Adrenal gland (tissue), 12 donors: ENCODE data around the gene COX7A2. TPM values are rescaled to one million over a fixed set of nuclear protein-coding genes. Genes with fewer than 3 reads are reported as not detected.

ENCODE experiments used
- DNase-seq, 7 donors: peaks; one replicate each; pipeline ENCODE4 v3.0.0-alpha.2; 2019 to 2020
- H3K27ac ChIP-seq, 5 donors: fragments of 200-600 bp; sonication (generic) in 4 of 5; 1 replicate in 3 of 5; 2 replicates in 2 of 5; pipeline versions ENCODE4 v1.5.1 to v1.8.0; 2016 to 2020; ENCODE audit warnings: mild to moderate bottlenecking in 1 of 5
- H3K27me3 ChIP-seq: fragments of 200-600 bp; 2 replicates; pipeline ENCODE4 v1.8.0; 2021
- H3K36me3 ChIP-seq, 2 donors: fragments of 200-600 bp; replicated peaks in 1 of 2; 1 replicate in 1 of 2; 2 replicates in 1 of 2; pipeline versions ENCODE4 v1.5.1 to v1.8.0; 2018 to 2022
- H3K4me1 ChIP-seq, 2 donors: fragments of 200-600 bp; replicated peaks in 1 of 2; 1 replicate in 1 of 2; 2 replicates in 1 of 2; pipeline versions ENCODE4 v1.5.1 to v1.8.0; 2018 to 2021
- H3K4me3 ChIP-seq, 4 donors: fragments of 200-600 bp; sonication (generic) in 3 of 4; one replicate each; pipeline ENCODE4 v1.5.1; 2016 to 2018
- H3K9me3 ChIP-seq, 3 donors: fragments of 200-600 bp; sonication (generic) in 1 of 3; replicated peaks in 1 of 3; 1 replicate in 2 of 3; 2 replicates in 1 of 3; pipeline versions ENCODE4 v1.5.1 to v1.8.0; 2016 to 2021
- POLR2A ChIP-seq, 2 donors: fragments of 450-650 bp; IDR thresholded peaks; one replicate each; pipeline ENCODE4 v1.6.1; 2017; ENCODE audit warnings: antibody characterized with exemption in 2 of 2, mild to moderate bottlenecking in 2 of 2, moderate library complexity in 1 of 2
- WGBS, 4 donors: extraction: QIAGEN DNeasy Blood & Tissue Kit in 2 of 4; methylation state at CpG; one replicate each; pipeline versions ENCODE4 v1.1.5 to v1.1.7; 2013 to 2017; 5-methylcytosine and 5-hydroxymethylcytosine counted together
- intact Hi-C, 2 donors: fragments of 100-400 bp; cut with DNase I; formaldehyde crosslinking; loops; one replicate each; pipeline versions ENCODE4 v1.14.1 to v1.15.0; 2022 to 2023
- polyA plus RNA-seq, 3 donors: library from polyadenylated mRNA; stranded (reverse); fragments of 200-250 nt in 2 of 3; fragments of 350-450 nt in 1 of 3; fragmentation: Illumina TruSeq in 1 of 3; extraction: RNeasy Lipid Tissue Mini Kit (QIAGEN cat#74804) in 1 of 3; gene quantifications; one replicate each; pipeline ENCODE4 v1.2.3, GENCODE V29; 2013 to 2014
- total RNA-seq, 9 donors: library from RNA; depleted of rRNA in 4 of 9; stranded (reverse); fragments of >200 nt in 4 of 9; fragments of 120-200 nt in 1 of 9; fragmentation: NEBNext Ultra II Directional in 1 of 9; extraction: Animal tissue kit (Norgen Biotek cat#: 25700) in 1 of 9; gene quantifications; one replicate each; pipeline versions ENCODE4 v1.1.0 to v1.2.4, GENCODE V29; 2013 to 2023
- TF ChIP-seq, protein P1 (sequence below), 6 experiments: fragments of 450-650 bp in 4 of 6; fragments of 200-600 bp in 2 of 6; sonication (generic) in 1 of 6; IDR thresholded peaks; 1 replicate in 5 of 6; 2 replicates in 1 of 6; pipeline versions ENCODE4 v1.5.1 to v1.8.0; 2016 to 2021; ENCODE audit warnings: antibody characterized with exemption in 6 of 6, mild to moderate bottlenecking in 2 of 6, moderate library complexity in 1 of 6
- donor health status: healthy with polysubstance abuse.
- donor health status: Bipolar disorder and iron deficiency.
- donor health status: DM: yes; HTN: yes; CAD: no.
- donor health status: DM: no; HTN: no; CAD: no.
- donor health status: DM: no; HTN: no; CAD: no.
- donor health status: DM: yes; HTN: yes; CAD: no.

COX7A2 gene
- total and polyA plus RNA-seq, 12 donors: 150 to 675 (median 336) TPM

DNA sequence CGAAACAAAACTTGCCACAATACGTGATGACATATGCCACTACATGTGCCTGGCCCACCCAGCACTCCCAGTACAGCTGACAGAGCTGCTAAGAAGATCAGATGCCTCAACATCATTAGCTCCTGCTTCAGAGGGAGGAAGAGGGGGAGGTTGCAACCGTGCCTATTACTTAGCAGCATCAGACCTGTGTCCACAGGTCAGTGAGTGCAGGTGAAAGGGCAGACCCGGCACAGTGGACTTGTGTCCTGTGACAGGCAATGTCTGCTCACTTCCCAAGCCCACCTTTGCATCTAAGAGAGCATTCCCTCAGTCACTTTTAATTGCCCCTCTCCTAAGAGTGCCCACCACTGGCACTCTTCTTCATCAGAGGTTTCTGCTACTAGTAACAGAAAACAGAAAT, 28.3 kb downstream of the COX7A2 start:
- intact Hi-C loops: loop anchor here in 1 of 2 donors (10.0 kb wide), 1 partner anchor 1240 kb away; no protein-coding TSS in a partner anchor
- DNase-seq: no peak
- Histone ChIP-seq H3K9me3 (no peaks in the 10 kb centered on the region), H3K4me3 (no peak overlapping the region), H3K36me3 (no peaks in the 10 kb centered on the region), H3K27ac (no peak overlapping the region), H3K27me3 (no peaks in the 10 kb centered on the region), H3K4me1 (no peaks in the 10 kb centered on the region)
- 77 to 83% (median 81%) methylated on average over 4 of the region's 4 CpGs for WGBS, 4 donors
- TF ChIP-seq POLR2A (IDR thresholded peaks at IDR 0.05): no peak
- TF ChIP-seq, protein P1, sequence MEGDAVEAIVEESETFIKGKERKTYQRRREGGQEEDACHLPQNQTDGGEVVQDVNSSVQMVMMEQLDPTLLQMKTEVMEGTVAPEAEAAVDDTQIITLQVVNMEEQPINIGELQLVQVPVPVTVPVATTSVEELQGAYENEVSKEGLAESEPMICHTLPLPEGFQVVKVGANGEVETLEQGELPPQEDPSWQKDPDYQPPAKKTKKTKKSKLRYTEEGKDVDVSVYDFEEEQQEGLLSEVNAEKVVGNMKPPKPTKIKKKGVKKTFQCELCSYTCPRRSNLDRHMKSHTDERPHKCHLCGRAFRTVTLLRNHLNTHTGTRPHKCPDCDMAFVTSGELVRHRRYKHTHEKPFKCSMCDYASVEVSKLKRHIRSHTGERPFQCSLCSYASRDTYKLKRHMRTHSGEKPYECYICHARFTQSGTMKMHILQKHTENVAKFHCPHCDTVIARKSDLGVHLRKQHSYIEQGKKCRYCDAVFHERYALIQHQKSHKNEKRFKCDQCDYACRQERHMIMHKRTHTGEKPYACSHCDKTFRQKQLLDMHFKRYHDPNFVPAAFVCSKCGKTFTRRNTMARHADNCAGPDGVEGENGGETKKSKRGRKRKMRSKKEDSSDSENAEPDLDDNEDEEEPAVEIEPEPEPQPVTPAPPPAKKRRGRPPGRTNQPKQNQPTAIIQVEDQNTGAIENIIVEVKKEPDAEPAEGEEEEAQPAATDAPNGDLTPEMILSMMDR (IDR thresholded peaks at IDR 0.05): no peak

DNA sequence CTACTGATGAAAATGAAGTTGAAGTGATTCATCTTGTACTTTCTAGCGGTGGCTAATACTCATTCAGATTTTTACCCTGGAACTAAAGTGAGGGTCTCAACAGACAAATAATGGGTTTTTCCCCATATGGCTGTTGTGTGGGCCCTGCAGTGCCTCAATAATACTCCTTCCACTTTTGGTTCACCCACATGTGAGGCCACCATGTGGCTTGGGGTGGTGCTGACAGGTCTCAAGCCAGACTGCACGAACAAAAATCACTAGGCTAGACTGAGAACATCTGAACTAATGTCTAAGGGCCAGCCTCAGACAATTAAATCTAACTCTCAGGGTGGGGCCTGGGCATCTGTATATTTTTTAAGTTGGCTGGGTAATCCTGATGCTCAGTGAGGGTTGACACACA, 29.9 kb downstream of the COX7A2 start:
- DNase-seq: no peak
- no peak overlapping the region for H3K27ac ChIP-seq
- no peak overlapping the region for H3K4me3 ChIP-seq
- H3K27me3 ChIP-seq: no peaks in the 10 kb centered on the region
- TF ChIP-seq, protein P1 (IDR thresholded peaks at IDR 0.05): no peak
- TF ChIP-seq POLR2A (IDR thresholded peaks at IDR 0.05): no peak
- 78 to 100% (median 83%) methylated on average over 1 to 2 of the region's 2 CpGs for WGBS, 4 donors
- H3K9me3 ChIP-seq: no peaks in the 10 kb centered on the region
- H3K36me3 ChIP-seq: no peaks in the 10 kb centered on the region
- intact Hi-C loops: loop anchor here in 1 of 2 donors (5.0 to 10.0 kb wide), 2 partner anchors 1239 to 1356 kb away; no protein-coding TSS in a partner anchor
- peaks cover under 1 to 2% of the 10 kb centered on the region in 2 donors for H3K4me1 ChIP-seq

- H3K27me3 ChIP-seq: peaks cover 4% of the 10 kb centered on the region
- no peak overlapping the region for H3K4me3 ChIP-seq
- no peaks in the 10 kb centered on the region for H3K36me3 ChIP-seq
- peaks cover 6 to 7% of the 10 kb centered on the region in 2 donors for H3K4me1 ChIP-seq
- H3K9me3 ChIP-seq: no peaks in the 10 kb centered on the region
- intact Hi-C loops: loop anchor here in 1 of 2 donors (5.0 to 10.0 kb wide), 2 partner anchors 1238 to 1356 kb away; no protein-coding TSS in a partner anchor
- WGBS, 4 donors: 6 to 15% (median 10%) methylated on average over 1 of the region's 1 CpG
- no peak overlapping the region for H3K27ac ChIP-seq
- DNase-seq: no peak
- TF ChIP-seq POLR2A (IDR thresholded peaks at IDR 0.05): no peak
- TF ChIP-seq, protein P1 (IDR thresholded peaks at IDR 0.05): no peak
Measured at GRCh38 chr6:75213112-75213511, 30.5 kb downstream of the COX7A2 start.

DNA sequence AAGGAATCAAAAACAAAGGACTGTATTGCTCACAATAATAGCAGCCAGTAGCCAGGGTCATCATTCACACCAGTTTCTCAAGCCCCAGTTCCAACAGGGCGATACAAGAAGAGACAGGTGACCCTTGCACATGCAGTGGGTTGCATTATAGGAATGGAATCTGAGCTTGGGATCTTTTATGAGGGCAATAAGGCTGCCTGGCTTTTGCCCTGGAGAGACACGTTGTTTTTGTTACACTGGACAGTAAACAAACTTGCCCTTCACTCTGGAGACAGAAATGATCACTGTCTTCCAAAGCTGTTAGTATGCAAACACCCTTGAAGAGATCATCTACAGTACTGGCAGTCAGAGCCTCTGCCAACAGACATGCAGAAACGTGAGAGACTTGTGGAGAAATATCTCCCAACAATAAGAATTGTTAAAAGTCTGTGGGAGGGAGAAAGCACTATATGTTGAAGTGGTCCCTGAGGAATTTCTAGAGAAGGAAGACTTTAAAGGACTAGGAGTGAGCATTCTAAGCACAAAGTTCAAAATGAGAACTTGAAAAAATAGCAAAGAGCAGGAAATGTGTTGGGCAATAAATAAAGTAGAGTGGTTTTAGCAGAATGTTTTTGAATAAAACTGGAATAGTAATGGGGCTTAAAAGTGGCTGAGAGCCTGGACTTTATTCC, 31.5 kb downstream of the COX7A2 start:
- H3K4me3 ChIP-seq: no peak overlapping the region
- no peak for DNase-seq
- no peak overlapping the region for H3K27ac ChIP-seq
- H3K4me1 ChIP-seq: peaks cover 6 to 7% of the 10 kb centered on the region in 2 donors
- no peak for TF ChIP-seq POLR2A (IDR thresholded peaks at IDR 0.05)
- TF ChIP-seq, protein P1 (IDR thresholded peaks at IDR 0.05): no peak
- H3K36me3 ChIP-seq: no peaks in the 10 kb centered on the region
- 10 to 25% (median 12%) methylated on average over 3 of the region's 3 CpGs for WGBS, 4 donors
- H3K27me3 ChIP-seq: peaks cover 9% of the 10 kb centered on the region
- intact Hi-C loops: loop anchor here in 1 of 2 donors (5.0 to 10.0 kb wide), 2 partner anchors 1237 to 1355 kb away; no protein-coding TSS in a partner anchor
- no peaks in the 10 kb centered on the region for H3K9me3 ChIP-seq
